Fibroblast of skin of scalp (primary cell): ENCODE results near the gene KIAA0930.
"Not testable (repeated sequence)": the region's sequence is repeated elsewhere in the genome, so short reads cannot be mapped to it uniquely, and the experiment has no call there.

Experiments
- DNase-seq: peaks from one replicate; pipeline ENCODE4 v3.0.0-alpha.2; 2013

KIAA0930 gene

GRCh38 chr22:45262931-45263462 is 22.3 kb upstream of the KIAA0930 start:
- no peak for DNase-seq

DNA sequence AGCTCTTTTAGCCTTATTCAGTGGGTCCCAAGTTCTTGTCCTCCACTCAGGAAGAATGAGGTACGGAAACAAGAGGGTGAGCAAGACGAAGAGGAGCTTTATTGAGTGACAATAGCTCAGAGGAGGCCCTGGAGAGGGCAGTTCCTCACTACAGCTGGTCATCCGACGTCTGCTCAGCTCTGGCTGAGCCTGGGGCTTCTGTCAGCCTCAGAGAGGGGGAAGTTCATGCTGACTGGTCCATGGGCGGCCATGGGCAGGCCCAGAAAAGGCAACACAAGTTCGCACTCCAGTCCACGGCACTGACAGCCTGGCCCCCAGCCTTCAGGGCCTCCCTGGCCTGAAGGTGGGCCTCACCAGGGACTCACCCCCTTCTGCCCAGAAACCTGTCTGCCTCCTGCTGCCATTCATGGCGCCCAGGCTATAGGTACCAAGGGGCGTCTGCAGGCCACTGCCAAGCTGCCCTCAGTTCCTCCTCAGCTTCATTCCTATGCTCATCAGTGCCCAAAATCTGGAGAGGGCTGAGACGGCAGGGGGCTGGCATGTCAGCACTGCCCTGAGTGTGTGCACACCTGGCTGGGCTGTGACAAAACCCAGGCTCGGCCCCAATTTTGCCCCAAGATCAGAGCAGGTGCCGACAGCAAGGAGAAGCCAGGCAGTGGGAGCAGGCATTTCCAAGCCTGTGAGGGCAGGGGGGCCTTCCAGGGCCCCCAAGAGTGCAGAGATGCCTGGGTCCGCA is 21.7 kb upstream of the KIAA0930 start:
- DNase-seq, result no peak

- DNase-seq, result no peak
Measured at GRCh38 chr22:45261407-45262088, 20.9 kb upstream of the KIAA0930 start.

DNA sequence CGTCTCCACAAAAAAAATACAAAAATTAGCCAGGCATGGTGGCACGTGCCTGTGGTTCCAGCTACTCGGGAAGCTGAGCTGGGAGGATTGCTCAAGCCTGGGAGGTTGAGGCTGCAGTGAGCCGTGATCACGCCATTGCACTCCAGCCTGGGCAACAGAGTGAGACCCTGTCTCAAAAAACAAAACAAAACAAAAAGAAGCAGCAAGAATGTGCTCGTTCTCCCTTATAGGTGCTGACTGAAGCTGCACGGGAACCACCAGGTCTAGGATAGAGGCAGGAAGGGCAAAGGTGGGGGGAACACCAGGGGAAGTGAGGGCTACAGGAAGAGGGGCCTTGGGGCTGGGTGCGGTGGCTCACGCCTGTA is 19.7 kb upstream of the KIAA0930 start:
- DNase-seq, result not testable (repeated sequence)

GRCh38 chr22:45259754-45260394 is 19.2 kb upstream of the KIAA0930 start:
- DNase-seq, result no peak

- DNase-seq, result not testable (repeated sequence)
Measured at GRCh38 chr22:45257941-45258340, 17.2 kb upstream of the KIAA0930 start.

- DNase-seq, result peak; percentile 34
Measured at GRCh38 chr22:45254789-45255278, 14.1 kb upstream of the KIAA0930 start.

DNA sequence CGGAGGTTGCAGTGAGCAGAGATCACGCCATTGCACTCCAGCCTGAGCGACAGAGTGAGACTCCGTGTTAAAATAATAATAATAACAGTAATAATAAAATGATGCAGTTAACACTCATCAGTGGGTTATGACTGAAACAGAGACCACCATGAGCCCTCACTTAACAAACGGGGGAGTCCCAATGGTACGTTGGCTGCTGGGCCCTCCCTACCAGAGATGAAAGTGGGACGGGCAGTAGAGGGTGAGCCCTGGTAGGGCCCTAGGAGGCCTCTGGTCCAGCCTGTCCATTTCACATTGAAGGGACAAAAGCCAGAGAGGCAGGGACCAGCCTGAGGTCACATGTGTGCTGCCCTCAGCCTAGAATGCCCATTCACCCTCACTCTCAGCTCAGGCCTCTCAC is 13.7 kb upstream of the KIAA0930 start:
- no peak for DNase-seq

GRCh38 chr22:45253039-45253641 is 12.4 kb upstream of the KIAA0930 start:
- DNase-seq, result no peak

- no peak for DNase-seq
Measured at GRCh38 chr22:45251825-45252224, 11.1 kb upstream of the KIAA0930 start.

DNA sequence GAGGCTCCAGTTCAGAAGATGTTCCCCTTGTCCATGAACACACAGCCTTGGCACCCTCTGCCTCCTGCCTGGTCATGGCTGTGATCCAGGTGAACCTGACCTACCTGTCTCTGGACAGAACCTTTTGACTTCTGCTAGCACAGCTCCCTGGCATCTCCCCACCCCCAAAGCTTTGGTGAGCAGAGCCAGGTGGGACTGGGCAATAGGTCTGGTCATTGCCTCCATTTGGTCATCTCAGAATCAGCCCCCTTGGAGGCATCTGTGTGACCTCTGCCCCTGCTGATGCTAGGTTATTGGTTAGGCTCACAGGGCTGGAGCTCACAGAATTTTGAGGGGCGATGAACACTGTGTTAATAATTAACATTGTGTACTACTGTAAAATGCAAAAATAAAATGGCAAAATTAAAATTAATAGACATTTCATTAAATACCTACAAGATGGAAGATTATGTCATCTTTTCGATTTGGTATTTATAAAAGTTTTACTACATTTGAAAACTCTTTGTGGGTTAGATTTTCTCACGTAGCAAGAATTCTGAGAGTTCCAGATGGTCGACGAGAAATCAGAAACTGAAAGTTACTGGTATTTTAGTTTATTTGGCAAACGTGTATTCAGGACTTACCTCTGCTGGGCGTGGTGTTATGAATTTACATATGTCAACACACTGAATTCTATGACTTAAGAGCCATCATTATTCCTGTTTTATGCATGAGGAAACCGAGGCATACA is 8.3 kb upstream of the KIAA0930 start:
- no peak for DNase-seq

GRCh38 chr22:45246060-45246985 is 5.6 kb upstream of the KIAA0930 start:
- DNase-seq, result peak; percentile 91

DNA sequence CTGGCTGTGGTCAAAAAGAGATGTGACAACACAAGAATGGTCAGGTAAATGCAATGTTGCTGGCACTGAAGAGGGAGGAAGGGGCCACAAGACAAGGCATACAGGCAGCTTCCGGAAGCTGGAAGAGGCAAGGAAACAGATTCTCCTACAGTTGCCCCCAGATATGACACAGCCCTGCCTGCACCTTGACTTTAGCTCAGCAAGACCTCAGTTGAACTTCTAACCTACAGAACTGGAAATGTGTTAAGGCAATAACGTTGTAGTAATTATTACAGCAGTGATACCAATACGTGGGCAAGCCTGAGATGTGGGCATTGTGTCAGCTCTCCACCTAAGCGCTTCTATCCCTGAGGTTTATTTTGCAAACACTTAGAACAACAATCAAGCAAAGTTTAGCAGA is 4.2 kb upstream of the KIAA0930 start:
- no peak for DNase-seq

- DNase-seq, result no peak
Measured at GRCh38 chr22:45242778-45243191, 2.1 kb upstream of the KIAA0930 start.

- no peak for DNase-seq
Measured at GRCh38 chr22:45240104-45240809, 437 bp downstream of the KIAA0930 start.

GRCh38 chr22:45239681-45240051 is 1.0 kb downstream of the KIAA0930 start:
- DNase-seq, result no peak

- no peak for DNase-seq
Measured at GRCh38 chr22:45238957-45239680, 1.6 kb downstream of the KIAA0930 start.

DNA sequence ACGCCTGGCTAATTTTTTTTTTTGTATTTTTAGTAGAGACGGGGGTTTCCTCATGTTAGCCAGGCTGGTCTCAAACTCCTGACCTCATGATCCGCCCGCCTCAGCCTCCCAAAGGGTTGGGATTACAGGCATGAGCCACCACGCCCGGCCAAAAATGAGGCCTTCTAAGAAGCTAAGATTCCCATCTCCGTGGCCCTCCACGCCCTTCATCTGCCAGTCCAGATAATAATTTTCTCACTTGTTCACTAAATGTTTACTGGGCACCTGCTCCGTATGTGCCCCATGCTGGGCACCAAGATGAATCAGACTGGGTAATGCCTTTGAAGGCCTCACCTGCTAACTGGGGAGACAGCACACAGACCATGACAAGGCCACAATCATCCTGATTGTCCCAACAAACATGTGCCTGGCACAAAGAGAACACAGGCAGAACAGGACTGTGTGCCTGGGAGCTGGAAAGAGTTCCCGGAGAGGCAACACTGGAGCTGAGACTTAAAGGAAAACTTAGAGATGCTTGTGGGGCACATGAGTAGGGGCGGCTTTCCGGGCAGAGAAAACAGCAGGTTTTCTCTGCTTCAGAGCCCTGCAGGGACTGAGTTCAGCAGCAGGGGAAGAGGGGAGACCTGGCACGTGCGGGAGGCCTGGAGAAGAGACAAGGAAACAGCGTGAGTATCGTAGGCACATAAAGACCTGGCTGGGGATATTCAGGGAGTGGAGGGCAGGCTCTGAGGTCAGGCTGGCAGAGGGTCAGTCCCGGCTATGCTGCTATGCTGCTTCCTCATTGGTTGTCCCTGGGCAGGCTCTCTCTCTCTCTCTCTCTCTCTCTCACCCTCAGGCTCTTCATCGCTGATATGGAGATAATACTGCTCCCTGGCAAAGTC is 2.4 kb downstream of the KIAA0930 start:
- no peak for DNase-seq
